Stimulated activated CD8-positive, alpha-beta memory T cell treated with anti-CD3 and anti-CD28 coated beads, Interleukin-2, amount 100 ng/mL, for 48 hours (primary cell): ENCODE data around the gene UGT8.

Experiments used
- DNase-seq, 2 donors: peaks; one replicate each; pipeline ENCODE4 v3.0.0-alpha.2; 2020; ENCODE audit warnings: low read depth in 2 of 2

The UGT8 gene

DNA sequence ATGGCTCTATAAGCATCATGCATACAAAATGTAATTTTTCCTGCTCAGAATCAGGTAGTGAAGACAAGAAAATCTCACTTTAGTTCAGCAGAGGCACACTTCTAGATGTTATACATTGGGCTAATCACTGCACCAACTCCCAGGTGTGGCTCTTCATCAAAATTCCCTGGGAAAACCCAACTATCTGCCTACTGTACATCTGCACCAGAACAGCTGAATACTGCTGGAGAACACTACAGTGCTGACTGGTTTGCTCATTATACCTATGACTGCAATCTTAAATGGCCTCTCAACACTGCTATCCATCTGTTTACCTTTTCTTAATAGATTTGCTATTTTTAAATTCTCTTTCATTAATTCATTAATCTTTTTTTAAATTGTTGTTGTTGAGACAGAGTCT is 92.0 kb downstream of the UGT8 start:
- DNase-seq, result no peak

GRCh38 chr4:114691865-114692264 is 93.3 kb downstream of the UGT8 start:
- DNase-seq, result no peak

DNA sequence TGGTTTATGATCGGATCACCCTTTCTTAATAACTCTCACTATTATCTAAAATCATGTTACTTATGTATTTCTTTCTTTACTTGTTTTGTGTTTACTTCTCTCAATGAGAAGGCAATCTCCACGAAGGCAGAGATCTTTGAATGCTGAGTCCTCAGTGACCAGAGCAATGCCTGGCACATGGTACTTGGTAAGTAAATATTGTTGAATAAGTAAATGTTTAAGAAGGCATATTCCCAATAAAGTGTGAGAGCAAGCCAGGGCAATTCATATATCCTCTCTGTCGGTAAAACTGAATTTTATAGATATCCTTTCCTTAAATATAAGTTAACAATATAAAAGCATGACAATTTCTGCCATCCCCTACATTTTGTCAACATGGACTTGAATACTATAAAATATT is 94.4 kb downstream of the UGT8 start:
- no peak for DNase-seq

DNA sequence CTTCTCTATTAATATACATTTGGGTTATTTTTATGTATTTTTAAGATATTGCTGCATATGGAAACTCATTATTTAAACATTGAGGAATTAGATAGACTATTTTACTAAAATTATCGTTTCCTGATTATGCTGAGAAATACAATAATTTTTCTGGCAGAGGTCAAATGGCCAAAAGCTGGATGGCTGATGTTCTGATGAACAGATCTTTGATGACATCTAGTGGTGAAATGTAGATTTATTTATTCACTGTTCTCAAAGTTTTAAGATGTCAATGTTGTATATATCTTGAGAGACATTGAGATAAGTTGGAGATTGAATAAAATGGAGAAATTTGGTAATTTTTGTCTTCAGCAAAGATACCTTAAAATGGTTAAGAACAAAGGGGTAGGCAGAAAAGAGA is 96.2 kb downstream of the UGT8 start:
- no peak for DNase-seq

GRCh38 chr4:114698231-114698630 is 99.6 kb downstream of the UGT8 start:
- no peak for DNase-seq

DNA sequence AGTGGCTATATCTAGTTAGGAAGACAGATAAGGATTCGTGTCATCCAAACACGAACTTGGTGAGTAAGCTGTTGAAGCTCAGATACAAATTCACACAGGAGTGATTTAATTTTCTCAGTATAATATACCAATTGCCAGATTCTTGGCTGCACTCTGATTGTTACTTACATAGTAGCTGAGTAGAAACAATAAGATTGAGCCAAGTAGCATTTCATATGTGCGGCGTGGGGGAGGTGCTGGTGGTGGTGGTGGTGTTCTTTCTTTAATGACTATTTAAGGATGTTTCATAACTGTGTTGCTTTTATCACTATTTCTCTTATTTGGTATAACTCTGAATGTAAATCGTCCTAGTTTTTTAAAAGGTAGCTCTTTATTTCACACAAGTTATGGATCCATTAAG is 102.9 kb downstream of the UGT8 start:
- no peak for DNase-seq

GRCh38 chr4:114717432-114717831 is 118.8 kb downstream of the UGT8 start:
- no peak for DNase-seq

DNA sequence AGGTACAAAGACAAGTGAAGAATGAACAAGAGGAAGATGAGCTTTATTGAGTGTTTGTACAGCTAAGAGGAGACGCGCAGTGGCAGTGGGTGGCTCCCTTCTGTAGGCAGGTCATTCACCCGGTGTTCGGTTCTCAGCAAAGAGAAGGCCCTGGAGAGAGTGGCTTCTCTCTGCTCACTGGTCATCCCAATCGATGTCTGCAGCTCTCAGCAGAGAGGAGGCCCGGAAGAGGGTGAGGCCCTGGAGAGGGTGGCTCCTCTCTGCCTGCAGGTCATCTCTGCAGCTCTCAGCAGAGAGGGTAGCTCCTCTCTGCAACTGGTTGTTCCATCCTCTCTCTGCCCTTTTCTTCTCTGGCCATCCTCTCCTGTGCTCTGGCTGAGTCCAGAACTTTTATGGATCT is 126.5 kb downstream of the UGT8 start:
- DNase-seq, result no peak

- DNase-seq, result no peak
Observed at GRCh38 chr4:114727461-114727860, 128.9 kb downstream of the UGT8 start.
